DMS153 treated with DMSO at 0.1 percent for 48 hours (cell line): ENCODE results near the gene TTLL10.
A peak's percentile ranks its signal among the peaks of the same experiment; 100 is the strongest.

Source experiments
- DNase-seq: peaks from one replicate; lab custom pipeline; 2025; ENCODE audit not compliant: unreplicated experiment; lab: John Stamatoyannopoulos, UW

The TTLL10 gene

DNA sequence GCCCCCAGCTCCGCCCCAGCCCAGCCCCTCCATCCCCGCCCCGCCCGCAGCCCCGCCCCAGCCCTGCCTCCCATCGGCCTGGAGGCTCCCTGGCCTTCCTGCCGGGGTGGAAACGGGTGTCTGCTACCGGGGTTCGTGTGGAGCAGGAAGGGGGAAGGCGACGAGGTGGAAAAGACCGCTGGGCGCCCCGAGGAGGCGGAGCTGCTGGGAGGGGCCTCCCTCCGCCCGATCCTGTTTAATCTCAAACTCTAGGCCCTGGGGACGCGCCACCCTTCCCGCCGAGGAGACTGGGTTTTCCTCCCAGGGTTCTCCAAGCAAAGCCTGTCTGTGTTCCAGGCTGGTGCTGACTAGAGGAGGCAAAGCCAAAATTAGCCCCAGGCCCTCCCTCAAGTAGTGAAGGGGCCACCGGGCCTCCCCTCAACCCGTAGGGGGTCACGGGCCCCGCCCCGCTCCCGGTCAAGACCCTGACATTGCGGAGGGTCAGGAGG is 16.2 kb upstream of the TTLL10 start:
- peak; percentile 99 for DNase-seq

DNA sequence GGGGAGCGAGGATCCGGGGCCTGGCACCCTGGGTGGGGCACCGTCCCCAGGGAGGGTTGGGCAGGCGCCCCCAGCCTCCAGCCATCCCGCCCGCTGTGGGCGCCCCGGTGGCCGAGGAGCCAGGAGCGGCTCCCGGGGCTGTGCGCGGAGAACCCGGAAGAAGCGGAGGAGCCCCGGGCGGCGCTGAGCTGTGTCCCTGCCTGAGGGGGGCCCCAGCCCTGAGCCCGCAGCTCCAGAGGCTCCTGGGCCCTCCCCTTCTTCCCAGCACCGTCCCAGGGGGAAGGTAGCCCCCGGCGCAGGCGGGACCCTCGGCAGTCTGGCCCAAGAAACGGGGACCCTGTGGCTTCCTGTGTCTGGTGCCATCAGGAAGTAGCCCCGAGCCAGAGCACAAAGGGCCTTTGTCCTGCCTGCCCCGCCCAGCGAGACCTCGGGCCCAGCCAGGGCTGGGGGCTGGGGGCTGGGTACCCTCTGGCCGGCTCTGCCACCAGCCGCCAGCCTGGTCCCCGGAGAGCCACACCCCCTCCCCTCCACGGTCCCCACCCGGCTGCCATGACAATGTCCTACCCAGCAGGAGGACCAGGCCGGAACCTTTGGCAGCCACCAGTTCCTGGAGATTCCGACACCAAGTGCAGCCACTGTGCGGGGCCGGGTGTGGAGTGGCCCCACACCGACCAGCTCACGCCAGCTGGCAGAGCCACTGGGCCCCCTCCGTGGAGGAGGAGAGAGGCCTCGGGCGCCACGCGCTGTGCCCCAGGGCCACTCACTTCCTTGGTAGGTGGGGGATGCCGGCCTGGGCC is 15.6 kb upstream of the TTLL10 start:
- DNase-seq = peak; percentile 84

DNA sequence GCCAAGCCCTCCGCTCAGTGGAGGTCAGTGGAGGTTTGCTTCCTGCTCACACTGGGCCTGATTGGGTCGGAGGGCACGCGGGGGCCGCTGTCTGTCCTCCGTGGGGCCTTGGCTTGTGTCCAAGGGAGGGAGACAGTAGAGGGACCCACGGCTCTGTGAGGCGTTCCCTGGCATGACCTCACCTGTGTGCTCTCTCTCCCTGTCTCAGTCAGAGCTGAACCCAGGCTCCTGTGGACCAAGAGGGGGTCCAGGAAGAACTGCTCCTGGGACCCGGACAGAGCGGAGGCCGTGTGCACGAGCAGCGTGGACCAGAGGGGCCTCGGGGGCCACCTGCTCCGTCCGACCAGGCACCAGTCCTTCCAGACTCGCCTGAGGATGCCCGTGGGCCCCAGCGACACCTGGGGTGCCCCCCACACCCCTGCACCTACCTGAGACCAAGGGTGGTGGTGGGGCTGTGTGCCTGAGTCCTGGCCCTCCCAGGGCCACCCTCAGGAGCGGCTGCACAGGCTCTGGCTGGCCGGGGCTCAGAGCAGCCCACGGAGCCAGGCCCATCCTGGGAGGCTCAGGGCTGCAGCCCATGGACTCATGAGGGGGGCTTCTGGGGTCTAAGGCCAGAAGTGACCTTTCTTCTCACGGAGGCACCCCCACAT is 13.3 kb upstream of the TTLL10 start:
- no peak for DNase-seq

DNA sequence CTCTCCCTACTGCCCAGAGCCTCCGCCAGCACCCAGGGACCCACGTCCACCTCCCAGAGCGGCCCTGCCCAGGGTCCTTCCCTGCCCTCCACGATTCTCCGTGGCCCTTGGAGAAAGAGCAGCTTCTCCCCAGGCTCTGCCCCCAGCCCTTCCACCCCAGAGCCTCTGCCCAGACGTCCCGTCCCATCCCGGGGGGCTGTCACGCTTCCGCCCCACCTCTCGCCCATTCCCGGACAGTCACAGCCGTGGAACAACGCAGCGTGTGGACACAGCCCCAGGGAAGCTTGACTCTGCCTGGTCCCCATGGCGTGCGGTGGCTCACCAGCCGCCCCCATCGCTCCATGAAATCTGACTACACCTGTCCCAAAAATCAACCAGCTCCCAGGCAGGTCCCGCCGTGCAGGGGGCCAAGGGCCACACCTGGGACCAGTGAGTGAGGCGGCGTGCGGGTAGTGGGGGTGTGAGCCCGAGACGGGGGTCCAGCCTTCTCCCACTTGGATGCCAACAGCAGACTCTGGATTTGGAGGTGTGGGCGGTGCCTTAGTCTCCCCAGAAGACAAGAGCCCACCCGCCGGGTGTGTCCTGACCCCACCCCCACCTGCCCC is 12.5 kb upstream of the TTLL10 start:
- DNase-seq = no peak

DNA sequence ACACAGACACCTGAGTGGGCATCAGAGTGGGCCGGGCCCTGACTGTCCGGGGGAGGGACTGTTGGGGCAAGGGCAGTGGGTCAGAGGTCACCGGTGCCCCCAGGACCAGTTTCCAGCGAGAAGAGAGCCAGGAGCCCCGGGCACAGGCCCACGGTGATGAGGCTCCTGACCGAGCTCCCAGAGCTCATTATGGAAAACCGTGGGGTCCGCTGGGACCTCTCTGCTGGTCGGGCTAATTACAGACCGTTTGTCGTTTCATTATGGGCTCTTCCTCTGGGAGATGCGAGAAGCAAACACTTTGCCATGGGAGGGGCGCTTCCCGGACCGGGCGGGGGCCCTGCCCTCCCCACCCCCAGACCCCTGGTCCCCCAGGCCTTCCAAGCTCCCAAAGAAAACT is 12.0 kb upstream of the TTLL10 start:
- peak; percentile 46 for DNase-seq

DNA sequence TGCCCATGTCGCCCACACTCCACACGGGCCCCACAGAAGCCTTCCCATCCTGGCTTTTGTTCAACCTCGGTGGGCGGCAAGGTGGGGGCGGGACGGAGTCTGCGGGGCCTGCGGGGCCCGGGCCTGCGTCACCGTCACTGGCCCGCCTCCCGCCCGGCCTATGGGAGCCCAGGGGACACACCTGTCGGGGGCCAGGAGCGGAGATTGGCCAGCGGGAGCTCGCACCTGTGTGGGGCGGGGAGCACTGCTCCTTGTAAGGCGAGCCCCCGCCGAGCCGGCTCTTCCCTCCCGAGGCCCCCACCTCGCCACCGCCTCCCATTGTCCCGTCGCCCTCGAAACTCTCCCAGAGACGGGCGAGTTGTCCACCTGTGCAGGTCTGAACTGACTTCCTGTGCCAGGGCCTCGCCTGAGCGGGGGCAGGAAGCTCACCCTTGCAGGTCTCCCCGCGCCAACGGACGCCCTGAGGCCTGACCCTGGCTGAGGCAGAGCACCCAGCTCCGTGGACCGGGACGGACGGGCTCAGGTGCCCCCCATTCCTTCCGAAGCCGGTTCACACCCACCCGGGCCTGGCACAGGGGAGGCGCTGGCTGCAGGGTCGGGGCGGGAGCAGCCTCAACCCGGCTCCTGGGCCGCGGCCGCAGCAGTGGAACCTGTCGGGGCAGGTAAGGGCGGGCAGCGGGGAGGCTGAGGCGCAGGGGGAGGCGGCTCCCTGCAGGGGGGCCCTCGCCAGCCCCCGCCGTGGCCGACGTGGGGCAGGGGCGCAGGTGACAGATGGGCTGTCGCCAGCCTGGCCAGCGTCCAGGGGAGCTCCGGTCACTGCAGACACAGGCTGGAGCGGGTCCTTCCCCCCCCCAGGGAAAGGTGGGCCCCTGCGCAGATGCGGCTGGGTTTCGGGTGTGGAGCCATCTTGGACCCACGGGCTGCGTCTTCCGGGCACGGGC is 10.8 kb upstream of the TTLL10 start:
- peak; percentile 100 for DNase-seq

DNA sequence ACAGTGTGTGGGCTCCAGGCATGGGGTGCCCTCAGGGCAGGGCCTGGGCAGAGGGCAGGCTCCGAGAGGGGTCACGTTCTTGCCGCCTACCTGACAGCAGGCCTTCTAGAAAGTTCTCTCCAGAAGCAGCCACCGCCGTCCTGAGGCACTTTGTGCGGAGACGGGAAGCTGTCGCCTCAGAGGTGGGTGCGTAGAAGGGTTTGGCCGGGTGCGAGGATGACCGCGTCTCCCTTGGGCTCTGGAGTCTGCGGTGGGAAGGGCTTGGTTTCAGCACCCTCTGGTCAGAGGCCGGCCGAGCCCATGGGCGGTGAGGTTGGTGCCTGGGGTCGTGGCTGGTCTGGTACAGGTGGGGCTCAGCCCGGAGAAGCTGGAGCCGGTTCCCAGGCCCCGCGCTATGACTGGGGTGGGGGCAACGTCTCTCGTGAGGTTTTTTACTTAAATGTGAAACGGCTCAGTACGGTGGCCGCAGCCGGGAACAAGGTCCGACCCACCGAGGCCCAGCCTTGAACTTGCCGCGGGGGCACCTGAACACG is 10.1 kb upstream of the TTLL10 start:
- no peak for DNase-seq

DNA sequence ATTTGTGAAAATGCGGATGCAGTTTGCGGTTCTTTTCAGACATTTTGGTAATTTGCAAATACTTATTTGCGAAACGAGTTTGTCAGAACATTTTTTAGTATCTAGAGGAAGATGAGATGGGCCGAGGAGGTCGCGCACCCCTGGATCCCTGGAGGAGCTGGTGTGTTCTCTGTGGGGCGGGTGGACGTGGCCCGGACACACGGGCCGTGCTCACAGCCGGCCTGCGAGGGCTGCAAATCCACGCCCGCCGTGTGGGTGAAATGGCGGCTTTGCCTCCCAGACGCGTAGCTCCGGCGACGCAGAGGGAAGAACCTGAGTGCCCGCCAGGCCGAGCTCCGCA is 9.3 kb upstream of the TTLL10 start:
- DNase-seq = no peak

DNA sequence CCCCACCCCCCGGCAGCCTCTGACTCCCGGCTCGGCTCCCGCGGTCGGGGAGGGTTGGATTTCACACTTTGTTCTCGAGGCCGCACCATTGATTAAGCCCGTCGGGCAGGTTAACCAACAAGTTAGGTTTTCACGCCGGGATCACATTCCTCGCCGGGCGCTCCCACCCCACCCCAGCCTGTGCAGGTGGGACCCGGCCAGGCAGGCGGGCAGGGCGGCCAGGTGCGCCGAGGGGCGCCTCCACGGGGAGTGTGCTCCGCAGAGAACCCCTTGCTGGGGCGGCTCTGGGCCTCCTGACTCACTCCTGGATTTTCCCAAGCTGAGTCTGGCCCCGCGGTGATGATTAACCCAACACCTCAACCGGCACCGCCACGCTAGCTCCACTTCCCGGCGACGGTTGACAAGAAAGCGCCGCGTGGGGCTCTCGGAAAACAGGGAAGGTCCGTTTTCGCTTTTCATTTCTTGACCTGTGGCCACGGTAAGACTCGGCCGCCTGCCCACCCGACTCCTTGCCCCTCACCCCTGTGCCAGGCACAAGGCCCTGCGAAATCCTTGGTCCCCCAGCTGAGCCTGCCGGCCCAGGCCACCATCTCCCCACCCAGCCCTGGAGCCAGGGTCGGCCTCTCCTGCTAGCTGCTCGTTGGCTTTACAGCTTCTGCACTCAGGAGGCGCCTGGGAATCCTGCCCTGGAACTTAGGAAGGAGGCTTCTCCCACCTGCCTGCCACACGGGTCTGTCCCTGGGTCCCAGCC is 8.8 kb upstream of the TTLL10 start:
- DNase-seq = no peak

DNA sequence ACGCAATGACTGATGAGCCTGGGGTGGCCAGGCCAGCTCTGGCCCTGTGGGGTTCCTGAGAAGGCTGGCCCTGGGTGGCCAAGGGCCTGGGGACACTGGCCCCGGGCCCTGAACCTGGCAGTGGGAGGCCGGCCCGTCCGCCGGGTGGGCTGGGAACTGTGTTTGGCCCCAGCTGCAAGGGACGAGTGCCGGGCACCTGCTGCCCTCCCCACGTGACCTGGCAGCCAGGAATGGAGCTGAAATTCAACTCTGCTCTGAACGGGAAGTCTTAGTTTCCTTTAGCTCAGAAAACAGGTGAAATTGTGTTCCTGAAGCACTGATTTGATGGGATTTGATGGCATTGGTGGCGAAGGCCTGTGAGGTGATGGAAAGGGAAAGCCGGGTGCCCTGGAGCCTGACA is 8.2 kb upstream of the TTLL10 start:
- no peak for DNase-seq

DNA sequence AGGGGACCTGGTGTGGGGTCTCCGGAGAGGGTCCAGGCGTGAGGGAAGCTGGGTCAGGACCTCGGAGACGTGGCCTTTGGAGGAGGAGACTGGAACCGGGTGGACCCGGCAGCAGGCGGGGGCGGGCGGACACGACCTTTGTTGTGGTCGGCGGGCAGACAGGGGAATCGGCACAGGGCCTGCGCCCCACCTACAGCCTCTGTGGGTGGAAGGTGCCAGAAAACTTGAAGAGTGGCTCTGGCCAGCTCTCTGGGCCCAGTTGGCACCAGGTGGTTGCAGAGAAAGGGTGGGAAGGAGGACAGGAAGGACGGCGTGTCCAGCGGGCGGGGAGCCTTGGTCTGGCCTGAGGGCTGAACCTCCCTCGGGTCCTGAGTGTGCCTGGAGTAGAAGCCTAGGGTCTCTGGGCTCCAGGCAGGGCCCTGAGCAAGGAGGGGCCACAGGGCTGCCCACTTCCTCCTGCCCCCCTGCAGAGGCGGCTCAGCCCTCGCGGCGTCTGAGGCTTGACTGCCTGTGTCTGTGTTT is 7.7 kb upstream of the TTLL10 start:
- no peak for DNase-seq

DNA sequence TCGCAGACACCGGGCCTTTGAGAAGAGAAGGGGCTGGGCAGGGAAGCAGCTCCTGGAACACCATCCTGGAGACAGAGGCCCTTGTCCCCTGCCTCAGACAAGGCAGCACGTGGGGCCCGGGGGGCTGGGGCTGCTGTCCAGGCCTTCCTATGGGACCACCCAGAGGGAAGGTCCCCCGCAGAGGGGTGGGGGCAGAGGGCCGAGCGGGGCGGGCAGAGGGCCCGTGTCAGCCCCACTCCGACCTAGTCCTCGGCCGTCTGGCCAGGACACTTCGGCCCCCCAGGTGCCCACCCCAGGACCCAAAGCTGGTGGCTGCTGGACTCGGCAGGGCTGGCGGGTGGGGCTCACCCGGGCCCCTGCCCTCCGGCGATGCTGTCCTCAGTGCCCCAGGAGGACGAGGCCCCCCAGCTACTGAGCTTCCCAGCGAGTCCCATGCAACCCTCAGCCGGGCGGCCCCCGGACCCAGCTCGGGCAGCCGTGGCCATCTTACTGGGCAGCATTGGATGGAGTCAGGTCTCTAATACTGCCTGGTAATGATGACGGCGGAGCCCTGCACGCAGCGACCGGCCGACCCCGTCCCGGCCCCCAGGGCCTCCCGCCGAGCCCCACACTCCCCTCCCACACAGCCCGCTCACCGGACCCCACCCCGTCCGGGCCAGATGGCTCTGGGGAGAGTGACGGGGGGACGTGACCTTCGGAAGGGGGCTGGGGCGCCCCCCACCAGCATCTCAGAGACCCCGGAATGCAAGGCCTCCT is 6.9 kb upstream of the TTLL10 start:
- no peak for DNase-seq

DNA sequence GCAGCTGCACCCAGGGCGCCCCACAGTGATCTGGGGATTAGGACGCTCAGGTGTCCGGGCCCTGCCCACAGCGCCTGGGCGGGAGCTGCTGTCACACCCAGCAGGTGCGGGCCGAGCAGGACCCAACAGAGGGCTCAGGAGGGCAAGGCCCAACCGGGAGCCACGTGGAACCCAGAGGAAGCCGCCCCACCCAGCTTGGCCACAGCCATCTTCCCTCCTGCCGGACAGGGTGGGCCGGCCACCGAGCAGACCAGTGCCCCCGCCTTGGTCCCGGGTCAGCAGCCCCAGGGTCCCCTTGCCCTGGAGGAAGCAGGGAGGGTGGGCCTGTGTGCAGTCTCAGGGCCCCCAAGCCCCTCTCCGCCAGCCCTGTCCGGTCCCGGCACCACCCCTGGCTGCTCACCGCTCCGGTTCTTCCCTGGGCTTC is 6.3 kb upstream of the TTLL10 start:
- DNase-seq = no peak

DNA sequence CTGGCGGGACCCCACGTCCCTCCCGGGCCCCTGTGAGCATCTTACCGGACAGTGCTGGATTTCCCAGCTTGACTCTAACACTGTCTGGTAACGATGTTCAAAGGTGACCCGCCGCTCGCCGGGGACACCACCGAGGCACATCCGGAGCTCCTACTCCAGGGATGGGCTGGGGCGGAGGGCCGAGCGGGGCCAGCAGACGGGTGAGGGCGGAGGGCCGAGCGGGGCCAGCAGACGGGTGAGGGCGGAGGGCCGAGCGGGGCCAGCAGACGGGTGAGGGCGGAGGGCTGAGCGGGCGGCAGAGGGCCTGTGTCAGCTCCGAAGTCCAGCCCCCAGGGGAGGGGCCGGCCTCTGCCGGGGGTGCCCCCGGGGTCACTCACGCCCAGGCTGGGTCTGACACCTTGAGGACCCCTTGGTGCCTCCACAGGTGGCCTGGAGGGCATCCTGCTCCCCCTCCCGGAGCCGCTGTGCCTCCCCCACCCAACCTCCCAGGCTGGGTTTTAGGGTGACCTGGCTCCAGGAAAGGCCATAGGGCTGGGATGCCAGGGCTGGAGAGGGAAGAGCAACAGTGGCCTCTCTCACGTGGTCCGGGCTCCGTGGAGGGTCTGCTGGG is 5.7 kb upstream of the TTLL10 start:
- DNase-seq = no peak

DNA sequence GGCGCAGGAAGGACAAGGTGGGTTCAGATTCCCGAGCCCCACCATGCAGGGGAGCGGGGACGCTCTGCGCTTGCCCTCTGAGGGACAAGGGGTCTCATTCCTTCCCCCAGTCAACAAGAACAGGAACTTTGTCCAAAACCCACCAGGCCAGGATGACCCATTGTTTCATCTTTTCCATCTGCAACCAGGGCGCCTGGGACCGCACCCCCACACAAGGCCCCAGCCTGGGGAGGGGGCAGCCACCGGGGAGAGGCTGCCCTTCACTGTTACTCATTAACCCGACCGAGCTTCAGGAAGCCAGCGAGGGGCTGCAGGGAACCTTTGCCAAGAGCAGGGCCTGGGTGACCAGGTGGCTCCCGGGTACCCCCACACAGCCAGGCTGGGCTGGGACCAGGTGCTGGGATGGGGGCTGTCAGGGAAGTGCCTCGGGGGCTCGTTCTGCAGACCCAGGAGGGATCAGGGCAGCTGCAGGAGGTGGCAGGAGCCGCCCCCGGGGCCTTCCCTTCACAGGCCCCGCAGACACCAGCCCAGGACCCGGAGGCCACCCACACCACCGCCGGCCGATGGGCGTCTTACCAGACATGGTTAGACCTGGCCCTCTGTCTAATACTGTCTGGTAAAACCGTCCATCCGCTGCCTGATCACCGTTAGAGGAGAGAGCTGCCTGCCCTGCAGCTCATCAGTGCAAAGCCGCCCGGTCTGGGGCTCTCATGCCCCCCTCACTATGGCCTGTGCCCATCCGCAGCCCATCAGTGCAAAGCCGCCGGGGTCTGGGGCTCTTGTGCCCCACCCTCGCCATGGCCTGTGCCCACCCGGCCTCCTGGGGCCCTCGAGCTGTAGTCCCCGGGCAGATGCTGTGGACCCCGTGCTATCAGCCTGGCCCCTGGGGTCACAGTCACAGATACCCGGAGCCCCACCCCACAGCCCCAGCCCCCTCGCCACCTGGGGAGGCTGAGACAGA is 4.9 kb upstream of the TTLL10 start:
- no peak for DNase-seq

DNA sequence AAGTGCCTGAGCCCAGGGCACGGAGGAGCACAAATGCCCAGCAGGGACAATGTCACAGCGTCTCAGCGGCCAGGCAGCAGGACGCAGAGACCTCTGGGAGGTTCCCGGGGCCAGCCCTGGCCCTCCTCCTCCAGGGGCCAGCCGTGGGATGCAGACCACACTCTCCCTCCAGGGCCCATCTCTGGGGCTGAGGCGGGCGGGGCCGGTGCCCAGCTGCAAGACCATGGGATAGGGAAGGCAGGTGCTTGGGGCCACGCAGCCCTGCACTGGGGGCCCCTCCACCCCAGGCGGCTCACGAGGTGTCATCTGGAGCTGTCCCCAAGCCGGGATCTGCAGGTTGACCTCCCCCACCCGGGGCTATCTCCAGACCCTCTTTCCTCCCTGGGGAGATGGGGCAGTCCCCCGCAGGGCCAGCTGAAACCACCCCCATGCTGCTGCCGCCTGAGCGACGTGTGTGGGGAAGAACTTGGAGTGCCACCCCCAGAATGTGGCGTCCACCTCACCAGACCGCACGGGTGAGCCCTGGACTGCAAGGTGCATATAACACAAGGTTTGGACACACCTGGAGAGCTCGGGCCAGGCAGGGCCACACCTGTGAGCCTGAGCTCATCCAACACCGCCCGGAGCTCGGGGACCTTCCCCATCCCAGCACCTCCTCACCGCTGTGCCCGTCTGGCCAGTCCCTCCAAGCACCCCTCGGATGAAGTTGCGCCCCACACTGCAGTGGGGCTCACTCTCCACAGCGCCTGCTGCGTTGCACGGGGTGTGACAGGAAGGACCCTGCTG is 4.1 kb upstream of the TTLL10 start:
- DNase-seq = no peak
